ENCODE measurements around the gene LY6G6D. TPM values are rescaled to one million over a fixed set of nuclear protein-coding genes. Genes with fewer than 3 reads are reported as not detected.

The LY6G6D gene
- total and polyA plus RNA-seq, 2 donors (not counting 1 experiment from before 2014, with no cell fraction given): not detected

GRCh38 chr6:31763619-31763940 is 48.4 kb downstream of the LY6G6D start:
- Histone ChIP-seq H4K20me1 (ENCODE audit: control insufficient read depth, extremely low read depth, insufficient read depth, low read length) (no peaks in the 10 kb centered on the region), H3K27me3 (ENCODE audit: control insufficient read depth, insufficient read depth, low read length) (no peaks in the 10 kb centered on the region), H3K27ac (ENCODE audit: insufficient read depth, low read length) (no peak overlapping the region), H3K4me2 (ENCODE audit: extremely low read depth, insufficient read depth, low read length) (no peak overlapping the region), H3K79me2 (ENCODE audit: control insufficient read depth, insufficient read depth, low read length) (no peaks in the 10 kb centered on the region), H3K4me1 (ENCODE audit: control insufficient read depth, extremely low read depth, insufficient read depth, low read length) (peaks cover 4% of the 10 kb centered on the region), H3K4me3 (replicated peaks in 1 of 4; ENCODE audit: control extremely low read depth in 1 of 4, insufficient read depth in 1 of 4, low read depth in 3 of 4, low read length in 4 of 4) (no peak overlapping the region), H2AFZ (ENCODE audit: low read length) (no peak overlapping the region), H3K36me3 (ENCODE audit: control insufficient read depth, insufficient read depth, low read length) (peaks cover 5% of the 10 kb centered on the region), H3K9me3 (ENCODE audit: control insufficient read depth, insufficient read depth, low read depth, low read length) (no peaks in the 10 kb centered on the region), H3K9ac (ENCODE audit: insufficient read depth, low read length) (no peak overlapping the region)
- TF ChIP-seq CTCF (conservative IDR thresholded peaks at IDR 0.05 in 1 of 2, IDR thresholded peaks at IDR 0.05 in 1 of 2; ENCODE audit: low read depth in 1 of 2, low read length in 2 of 2): no peak
- TF ChIP-seq EZH2 (IDR thresholded peaks at IDR 0.05; ENCODE audit: low read length, missing control alignments): no peak
- peak; percentile 49 to 59 for DNase-seq (ENCODE audit: low read depth in 2 of 2)

- peaks cover 4% of the 10 kb centered on the region for H3K4me1 ChIP-seq (ENCODE audit: control insufficient read depth, extremely low read depth, insufficient read depth, low read length)
- H3K27me3 ChIP-seq (ENCODE audit: control insufficient read depth, insufficient read depth, low read length): no peaks in the 10 kb centered on the region
- H3K9ac ChIP-seq (ENCODE audit: insufficient read depth, low read length): no peak overlapping the region
- no peaks in the 10 kb centered on the region for H4K20me1 ChIP-seq (ENCODE audit: control insufficient read depth, extremely low read depth, insufficient read depth, low read length)
- DNase-seq (ENCODE audit: low read depth in 2 of 2): no peak
- TF ChIP-seq EZH2 (IDR thresholded peaks at IDR 0.05; ENCODE audit: low read length, missing control alignments): no peak
- no peak for TF ChIP-seq CTCF (conservative IDR thresholded peaks at IDR 0.05 in 1 of 2, IDR thresholded peaks at IDR 0.05 in 1 of 2; ENCODE audit: low read depth in 1 of 2, low read length in 2 of 2)
- no peaks in the 10 kb centered on the region for H3K79me2 ChIP-seq (ENCODE audit: control insufficient read depth, insufficient read depth, low read length)
- no peaks in the 10 kb centered on the region for H3K9me3 ChIP-seq (ENCODE audit: control insufficient read depth, insufficient read depth, low read depth, low read length)
- H2AFZ ChIP-seq (ENCODE audit: low read length): no peak overlapping the region
- no peak overlapping the region for H3K4me3 ChIP-seq (replicated peaks in 1 of 4; ENCODE audit: control extremely low read depth in 1 of 4, insufficient read depth in 1 of 4, low read depth in 3 of 4, low read length in 4 of 4)
- H3K36me3 ChIP-seq (ENCODE audit: control insufficient read depth, insufficient read depth, low read length): peaks cover 4% of the 10 kb centered on the region
- no peak overlapping the region for H3K27ac ChIP-seq (ENCODE audit: insufficient read depth, low read length)
- no peak overlapping the region for H3K4me2 ChIP-seq (ENCODE audit: extremely low read depth, insufficient read depth, low read length)
These were observed 49.0 kb downstream of the LY6G6D start for GRCh38 chr6:31764198-31764597.

GRCh38 chr6:31765559-31765909 is 50.4 kb downstream of the LY6G6D start:
- Histone ChIP-seq H3K9me3 (ENCODE audit: control insufficient read depth, insufficient read depth, low read depth, low read length) (no peaks in the 10 kb centered on the region), H3K27me3 (ENCODE audit: control insufficient read depth, insufficient read depth, low read length) (no peaks in the 10 kb centered on the region), H2AFZ (ENCODE audit: low read length) (no peak overlapping the region), H4K20me1 (ENCODE audit: control insufficient read depth, extremely low read depth, insufficient read depth, low read length) (no peaks in the 10 kb centered on the region), H3K4me1 (ENCODE audit: control insufficient read depth, extremely low read depth, insufficient read depth, low read length) (peaks cover 4% of the 10 kb centered on the region), H3K4me3 (replicated peaks in 1 of 4; ENCODE audit: control extremely low read depth in 1 of 4, insufficient read depth in 1 of 4, low read depth in 3 of 4, low read length in 4 of 4) (no peak overlapping the region), H3K27ac (ENCODE audit: insufficient read depth, low read length) (no peak overlapping the region), H3K36me3 (ENCODE audit: control insufficient read depth, insufficient read depth, low read length) (peaks cover 1% of the 10 kb centered on the region), H3K9ac (ENCODE audit: insufficient read depth, low read length) (no peak overlapping the region), H3K4me2 (ENCODE audit: extremely low read depth, insufficient read depth, low read length) (no peak overlapping the region), H3K79me2 (ENCODE audit: control insufficient read depth, insufficient read depth, low read length) (no peaks in the 10 kb centered on the region)
- TF ChIP-seq EZH2 (IDR thresholded peaks at IDR 0.05; ENCODE audit: low read length, missing control alignments): no peak
- TF ChIP-seq CTCF (conservative IDR thresholded peaks at IDR 0.05 in 1 of 2, IDR thresholded peaks at IDR 0.05 in 1 of 2; ENCODE audit: low read depth in 1 of 2, low read length in 2 of 2): no peak
- no peak for DNase-seq (ENCODE audit: low read depth in 2 of 2)

Measured in fibroblast of lung (primary cell).